ENCODE results near the gene FLNA. TPM values are rescaled to one million over a fixed set of nuclear protein-coding genes. Genes with fewer than 3 reads are reported as not detected.
"Not testable (repeated sequence)": the region's sequence is repeated elsewhere in the genome, so short reads cannot be mapped to it uniquely, and the experiment has no call there.

Gene FLNA
- total and polyA plus RNA-seq, 3 donors from 2014 or later: 400 to 532 (median 474) TPM

GRCh38 chrX:154389812-154390747 lies 15.6 kb upstream of the FLNA start:
- H3K27me3 ChIP-seq; DNase-seq; H3K36me3 ChIP-seq (ENCODE audit: low read depth, missing control alignments); H3K4me3 ChIP-seq; intact Hi-C loops (cut with DNase I; ENCODE audit: low total_unique reads); H3K27ac ChIP-seq; H3K4me1 ChIP-seq; H3K9me3 ChIP-seq: not testable (repeated sequence)
- 0% methylated on average over 11 of the region's 121 CpGs; no CpG with 5 or more reads in 1 of the 2 donors for WGBS, 2 donors

GRCh38 chrX:154388649-154389048 lies 14.2 kb upstream of the FLNA start:
- intact Hi-C loops (cut with DNase I; ENCODE audit: low total_unique reads); H3K9me3 ChIP-seq; H3K4me1 ChIP-seq; DNase-seq; H3K4me3 ChIP-seq; H3K36me3 ChIP-seq (ENCODE audit: low read depth, missing control alignments); H3K27me3 ChIP-seq; H3K27ac ChIP-seq: not testable (repeated sequence)
- no CpG with 5 or more reads among the region's 16 CpGs for WGBS, 2 donors

GRCh38 chrX:154388094-154388493 lies 13.7 kb upstream of the FLNA start:
- H3K27me3 ChIP-seq; H3K36me3 ChIP-seq (ENCODE audit: low read depth, missing control alignments); H3K4me3 ChIP-seq; H3K9me3 ChIP-seq; DNase-seq; intact Hi-C loops (cut with DNase I; ENCODE audit: low total_unique reads); H3K27ac ChIP-seq: not testable (repeated sequence)
- peaks cover 11% of the 10 kb centered on the region for H3K4me1 ChIP-seq
- no CpG with 5 or more reads among the region's 20 CpGs for WGBS, 2 donors

DNA sequence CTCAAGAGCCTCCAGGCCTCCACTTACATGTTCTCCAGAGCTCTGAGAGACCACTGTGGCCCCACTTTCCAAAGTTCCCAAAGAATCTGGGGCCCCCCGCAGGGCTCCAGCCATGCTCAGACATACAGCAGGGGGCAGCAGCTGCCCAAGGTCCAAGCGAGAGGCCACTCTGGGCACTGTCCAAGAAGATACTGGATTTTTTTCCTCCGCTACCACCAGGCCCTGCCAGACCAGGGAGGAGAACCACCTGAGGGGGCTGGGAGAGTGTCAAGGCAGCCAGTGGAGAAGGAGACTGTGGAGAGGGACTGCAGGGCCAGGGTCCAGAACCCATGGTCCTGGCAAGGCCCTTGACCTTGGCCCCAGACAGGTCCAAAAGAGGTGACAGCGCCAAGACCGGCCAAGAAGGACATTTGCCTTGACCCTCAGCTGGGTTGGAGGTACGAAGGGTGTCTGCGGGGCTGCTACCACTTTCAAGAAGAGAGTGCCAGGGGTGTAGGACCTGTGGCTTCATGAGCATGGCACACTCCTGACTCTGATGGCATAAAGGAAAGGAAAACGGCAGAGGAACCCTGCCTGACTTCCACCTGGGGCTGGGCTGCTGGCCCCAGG lies 10.0 kb upstream of the FLNA start:
- no peak overlapping the region for H3K4me3 ChIP-seq
- DNase-seq: peak; percentile 46
- intact Hi-C loops (cut with DNase I; ENCODE audit: low total_unique reads): no loop called here

DNA sequence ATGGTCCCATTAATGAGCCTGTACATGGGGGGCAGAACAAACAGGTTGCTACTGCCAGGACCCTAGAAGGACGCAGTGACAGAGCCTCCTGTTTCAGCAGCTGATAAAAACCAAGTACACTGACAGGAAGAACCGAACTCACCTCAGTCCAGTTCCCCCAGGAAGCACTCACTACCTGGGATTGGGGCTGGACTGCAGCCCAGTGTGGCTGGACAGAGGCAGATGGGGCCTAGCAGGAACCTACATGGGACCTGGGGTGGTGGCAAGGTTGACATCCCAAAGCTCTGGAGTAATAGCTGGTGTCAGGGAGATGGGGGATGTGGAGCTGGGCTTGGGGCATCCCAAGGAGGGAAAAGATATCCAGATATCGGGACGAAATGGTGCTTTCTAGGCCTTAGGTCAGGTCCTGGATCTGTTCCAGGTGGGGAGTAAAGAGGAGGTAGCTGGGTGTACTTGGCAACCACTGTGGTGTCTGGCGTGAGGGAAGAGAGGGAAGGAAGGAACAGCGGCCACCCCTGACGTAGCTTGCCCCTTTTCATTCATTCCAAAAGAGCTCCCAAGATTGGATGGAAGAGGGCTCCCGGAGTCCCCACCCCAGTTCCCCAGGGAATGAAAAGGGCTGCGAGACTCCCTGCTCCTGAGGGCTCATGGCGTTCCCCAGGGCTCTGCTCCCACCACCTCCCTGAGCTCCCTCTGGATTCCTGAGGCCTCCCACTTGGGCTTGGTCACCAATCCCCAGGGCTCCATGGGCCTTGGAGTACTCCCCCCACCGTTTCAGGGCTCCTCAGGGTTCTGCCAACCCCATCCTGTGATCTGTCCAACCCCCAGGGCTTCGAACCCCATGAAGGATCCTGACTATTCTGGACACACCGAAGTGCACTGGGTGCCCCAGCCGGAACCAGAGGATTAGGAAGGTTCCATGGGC lies 9.2 kb upstream of the FLNA start:
- DNase-seq: no peak
- no peaks in the 10 kb centered on the region for H3K9me3 ChIP-seq
- TF ChIP-seq POLR2A (IDR thresholded peaks at IDR 0.05) (no peak), CTCF (IDR thresholded peaks at IDR 0.05) (no peak)
- H3K27ac ChIP-seq: no peak overlapping the region
- intact Hi-C loops (cut with DNase I; ENCODE audit: low total_unique reads): no loop called here
- H3K4me3 ChIP-seq: no peak overlapping the region
- H3K36me3 ChIP-seq (ENCODE audit: low read depth, missing control alignments): no peaks in the 10 kb centered on the region
- no peaks in the 10 kb centered on the region for H3K27me3 ChIP-seq
- H3K4me1 ChIP-seq: peaks cover 11% of the 10 kb centered on the region
- 12 to 47% methylated on average over 3 to 13 of the region's 14 CpGs for WGBS, 2 donors

More for the DNA sequence above, 10.0 kb upstream of the FLNA start:
- Histone ChIP-seq H3K4me1 (peaks cover 11% of the 10 kb centered on the region), H3K27ac (no peak overlapping the region), H3K9me3 (no peaks in the 10 kb centered on the region), H3K36me3 (ENCODE audit: low read depth, missing control alignments) (no peaks in the 10 kb centered on the region), H3K27me3 (no peaks in the 10 kb centered on the region)
- WGBS, 2 donors: 31% methylated on average over 7 of the region's 8 CpGs; no CpG with 5 or more reads in 1 of the 2 donors
- peak in 2 of 3 experiments; percentile 14 to 28 for TF ChIP-seq CTCF (IDR thresholded peaks at IDR 0.05)
- no peak for TF ChIP-seq POLR2A (IDR thresholded peaks at IDR 0.05)

Data from testis (tissue), 3 donors.